HepG2 (cell line): Measurements from ENCODE around the gene ATP2B2. TPM values are rescaled to one million over a fixed set of nuclear protein-coding genes. Genes with fewer than 3 reads are reported as not detected.

Experiments
- AKAP8 ChIP-seq: sonication (generic); formaldehyde crosslinking; IDR thresholded peaks from 2 replicates; pipeline ENCODE4 v1.5.1; 2020; ENCODE audit warnings: mild to moderate bottlenecking, missing genetic modification reagents
- CAMTA2 ChIP-seq: sonication (generic); formaldehyde crosslinking; IDR thresholded peaks from 2 replicates; pipeline ENCODE4 v1.4.0; 2020; ENCODE audit warnings: mild to moderate bottlenecking, missing genetic modification reagents, borderline replicate concordance
- DMAP1 ChIP-seq: IDR thresholded peaks from 2 replicates; pipeline ENCODE4 v1.6.1; 2016
- IKZF1 ChIP-seq: fragments of 450-650 bp; IDR thresholded peaks from 2 replicates; pipeline ENCODE4 v1.7.1; 2016
- KAT8 ChIP-seq: IDR thresholded peaks from 2 replicates; pipeline ENCODE4 v1.6.1; 2016; ENCODE audit warnings: missing genetic modification reagents, missing compliant biosample characterization
- MAF1 ChIP-seq: sonication (generic); formaldehyde crosslinking; IDR thresholded peaks from 2 replicates; pipeline ENCODE4 v1.5.0; 2020; ENCODE audit warnings: missing genetic modification reagents, borderline replicate concordance
- MED8 ChIP-seq: sonication (generic); formaldehyde crosslinking; IDR thresholded peaks from 2 replicates; pipeline ENCODE4 v1.8.1; 2023; ENCODE audit warnings: mild to moderate bottlenecking, missing genetic modification reagents; ENCODE audit not compliant: insufficient replicate concordance
- MXD4 ChIP-seq: IDR thresholded peaks from 2 replicates; pipeline ENCODE4 v1.6.1; 2016; ENCODE audit warnings: mild to moderate bottlenecking, missing biosample characterization, missing genetic modification reagents
- PAF1 ChIP-seq: IDR thresholded peaks from 2 replicates; pipeline ENCODE4 v1.6.1; 2016; ENCODE audit warnings: missing genetic modification reagents, missing compliant biosample characterization
- PLRG1 ChIP-seq: fragments of 450-650 bp; conservative IDR thresholded peaks from 2 replicates; pipeline ENCODE4 v1.6.1; 2016
- SNRNP70 ChIP-seq: fragments of 200-400 bp; formaldehyde crosslinking; IDR thresholded peaks from 2 replicates; pipeline ENCODE4 v1.6.1; 2017; ENCODE audit warnings: mild to moderate bottlenecking, low read depth, low read length, moderate library complexity
- SP4 ChIP-seq: sonication (generic); formaldehyde crosslinking; IDR thresholded peaks from 2 replicates; pipeline ENCODE4 v1.8.1; 2023; ENCODE audit warnings: mild to moderate bottlenecking, missing genetic modification reagents
- TMF1 ChIP-seq: sonication (generic); formaldehyde crosslinking; IDR thresholded peaks from 2 replicates; pipeline ENCODE4 v1.8.1; 2022; ENCODE audit warnings: low read depth, missing genetic modification reagents
- ZBTB37 ChIP-seq: sonication (generic); formaldehyde crosslinking; IDR thresholded peaks from 2 replicates; pipeline ENCODE4 v1.4.0; 2020; ENCODE audit warnings: mild to moderate bottlenecking, missing genetic modification reagents
- ZNF180 ChIP-seq: sonication (generic); formaldehyde crosslinking; IDR thresholded peaks from 2 replicates; pipeline ENCODE4 v1.4.0; 2020; ENCODE audit warnings: low read depth, missing genetic modification reagents, borderline replicate concordance
- ZNF224 ChIP-seq: sonication (generic); formaldehyde crosslinking; IDR thresholded peaks from 2 replicates; pipeline ENCODE4 v1.5.0; 2020; ENCODE audit warnings: mild to moderate bottlenecking, missing genetic modification reagents
- ZNF280D ChIP-seq: sonication (generic); formaldehyde crosslinking; IDR thresholded peaks from 2 replicates; pipeline ENCODE4 v1.5.1; 2020; ENCODE audit warnings: mild to moderate bottlenecking, missing genetic modification reagents
- ZNF766 ChIP-seq: sonication (generic); formaldehyde crosslinking; IDR thresholded peaks from 2 replicates; pipeline ENCODE4 v1.5.0; 2020; ENCODE audit warnings: missing genetic modification reagents, borderline replicate concordance
- ZSCAN20 ChIP-seq: sonication (generic); formaldehyde crosslinking; IDR thresholded peaks from 2 replicates; pipeline ENCODE4 v1.4.0; 2020; ENCODE audit warnings: missing genetic modification reagents, mild to moderate bottlenecking, borderline replicate concordance
- polyA plus RNA-seq, 8 experiments: library from polyadenylated mRNA; depleted of rRNA in 3 of 8; stranded (reverse) in 7 of 8; unstranded in 1 of 8; fragments of >200 nt; fragmentation: Illumina TruSeq in 4 of 8; extraction: Trizol in 4 of 8; gene quantifications; 2 replicates each; pipeline versions ENCODE4 v1.2.1 to v1.2.3, GENCODE V29; 2011 to 2016; ENCODE audit warnings: low read depth in 4 of 8, missing spikeins in 1 of 8, mixed read lengths in 1 of 8; ENCODE audit not compliant: insufficient read depth in 1 of 8
- total RNA-seq, 5 experiments: library from RNA; depleted of rRNA; stranded (reverse); fragments of >200 nt; fragmentation: Illumina TruSeq; extraction: Trizol; gene quantifications; 2 replicates each; pipeline ENCODE4 v1.2.3, GENCODE V29; 2016; ENCODE audit warnings: low read depth in 1 of 5
- TF ChIP-seq, protein P1 (sequence below), 2 experiments: IDR thresholded peaks; 2 replicates each; pipeline ENCODE4 v1.6.1; 2011 to 2012; ENCODE audit warnings: low read length in 2 of 2, borderline replicate concordance in 1 of 2, low read depth in 1 of 2, mild to moderate bottlenecking in 1 of 2, moderate library complexity in 1 of 2
- TF ChIP-seq, protein P2 (sequence below): IDR thresholded peaks from 2 replicates; pipeline ENCODE4 v1.6.1; 2016; ENCODE audit warnings: missing compliant biosample characterization, missing genetic modification reagents, borderline replicate concordance

Gene ATP2B2
- total and polyA plus RNA-seq, 2 of the 13 experiments (the other 11 are each of a cell fraction or from before 2014, with no cell fraction given): 1.5 to 2.3 TPM

GRCh38 chr3:10459954-10460754 is 45.2 kb downstream of the ATP2B2 start (continued):
- TF ChIP-seq ZNF280D: peak; percentile 95
- TF ChIP-seq IKZF1: no peak
- TF ChIP-seq MED8 (CRISPR knock-in tag): no peak
- peak; percentile 97 for TF ChIP-seq ZNF766 (CRISPR knock-in tag)
- TF ChIP-seq ZBTB37: no peak
- TF ChIP-seq DMAP1 (CRISPR knock-in tag): peak; percentile 58
- peak; percentile 85 for TF ChIP-seq KAT8 (CRISPR knock-in tag)
- no peak for TF ChIP-seq CAMTA2 (CRISPR knock-in tag)
- TF ChIP-seq TMF1 (CRISPR knock-in tag): peak; percentile 89
- TF ChIP-seq SP4 (CRISPR knock-in tag): peak; percentile 75; the same call in 1 of the 2 replicates
- TF ChIP-seq SNRNP70: no peak
- TF ChIP-seq PAF1 (CRISPR knock-in tag): no peak
- TF ChIP-seq, protein P1, sequence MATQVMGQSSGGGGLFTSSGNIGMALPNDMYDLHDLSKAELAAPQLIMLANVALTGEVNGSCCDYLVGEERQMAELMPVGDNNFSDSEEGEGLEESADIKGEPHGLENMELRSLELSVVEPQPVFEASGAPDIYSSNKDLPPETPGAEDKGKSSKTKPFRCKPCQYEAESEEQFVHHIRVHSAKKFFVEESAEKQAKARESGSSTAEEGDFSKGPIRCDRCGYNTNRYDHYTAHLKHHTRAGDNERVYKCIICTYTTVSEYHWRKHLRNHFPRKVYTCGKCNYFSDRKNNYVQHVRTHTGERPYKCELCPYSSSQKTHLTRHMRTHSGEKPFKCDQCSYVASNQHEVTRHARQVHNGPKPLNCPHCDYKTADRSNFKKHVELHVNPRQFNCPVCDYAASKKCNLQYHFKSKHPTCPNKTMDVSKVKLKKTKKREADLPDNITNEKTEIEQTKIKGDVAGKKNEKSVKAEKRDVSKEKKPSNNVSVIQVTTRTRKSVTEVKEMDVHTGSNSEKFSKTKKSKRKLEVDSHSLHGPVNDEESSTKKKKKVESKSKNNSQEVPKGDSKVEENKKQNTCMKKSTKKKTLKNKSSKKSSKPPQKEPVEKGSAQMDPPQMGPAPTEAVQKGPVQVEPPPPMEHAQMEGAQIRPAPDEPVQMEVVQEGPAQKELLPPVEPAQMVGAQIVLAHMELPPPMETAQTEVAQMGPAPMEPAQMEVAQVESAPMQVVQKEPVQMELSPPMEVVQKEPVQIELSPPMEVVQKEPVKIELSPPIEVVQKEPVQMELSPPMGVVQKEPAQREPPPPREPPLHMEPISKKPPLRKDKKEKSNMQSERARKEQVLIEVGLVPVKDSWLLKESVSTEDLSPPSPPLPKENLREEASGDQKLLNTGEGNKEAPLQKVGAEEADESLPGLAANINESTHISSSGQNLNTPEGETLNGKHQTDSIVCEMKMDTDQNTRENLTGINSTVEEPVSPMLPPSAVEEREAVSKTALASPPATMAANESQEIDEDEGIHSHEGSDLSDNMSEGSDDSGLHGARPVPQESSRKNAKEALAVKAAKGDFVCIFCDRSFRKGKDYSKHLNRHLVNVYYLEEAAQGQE (IDR thresholded peaks at IDR 0.05; ENCODE audit: borderline replicate concordance in 1 of 2, low read depth in 1 of 2, low read length in 2 of 2): peak; percentile 90 to 98
- TF ChIP-seq MAF1 (CRISPR knock-in tag): peak; percentile 87; the same call in 1 of the 2 replicates
- TF ChIP-seq ZNF180 (CRISPR knock-in tag): no peak; the same call in 1 of the 2 replicates
- TF ChIP-seq MXD4 (CRISPR knock-in tag): peak; percentile 100
- no peak for TF ChIP-seq ZNF224 (CRISPR knock-in tag)
- TF ChIP-seq AKAP8: 0 out of 2 replicates have a peak, but pooled peaks have one; percentile 47
- no peak for TF ChIP-seq PLRG1
- peak; percentile 87; the same call in 1 of the 2 replicates for TF ChIP-seq ZSCAN20
- TF ChIP-seq, protein P2, sequence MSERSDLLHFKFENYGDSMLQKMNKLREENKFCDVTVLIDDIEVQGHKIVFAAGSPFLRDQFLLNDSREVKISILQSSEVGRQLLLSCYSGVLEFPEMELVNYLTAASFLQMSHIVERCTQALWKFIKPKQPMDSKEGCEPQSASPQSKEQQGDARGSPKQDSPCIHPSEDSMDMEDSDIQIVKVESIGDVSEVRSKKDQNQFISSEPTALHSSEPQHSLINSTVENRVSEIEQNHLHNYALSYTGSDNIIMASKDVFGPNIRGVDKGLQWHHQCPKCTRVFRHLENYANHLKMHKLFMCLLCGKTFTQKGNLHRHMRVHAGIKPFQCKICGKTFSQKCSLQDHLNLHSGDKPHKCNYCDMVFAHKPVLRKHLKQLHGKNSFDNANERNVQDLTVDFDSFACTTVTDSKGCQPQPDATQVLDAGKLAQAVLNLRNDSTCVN: peak; percentile 97
